LoVo (cell line): ENCODE data around the gene ABCC8.

Experiments
- DNase-seq: peaks from one replicate; pipeline ENCODE4 v3.0.0-alpha.2; 2016; ENCODE audit warnings: low spot score

The ABCC8 gene

DNA sequence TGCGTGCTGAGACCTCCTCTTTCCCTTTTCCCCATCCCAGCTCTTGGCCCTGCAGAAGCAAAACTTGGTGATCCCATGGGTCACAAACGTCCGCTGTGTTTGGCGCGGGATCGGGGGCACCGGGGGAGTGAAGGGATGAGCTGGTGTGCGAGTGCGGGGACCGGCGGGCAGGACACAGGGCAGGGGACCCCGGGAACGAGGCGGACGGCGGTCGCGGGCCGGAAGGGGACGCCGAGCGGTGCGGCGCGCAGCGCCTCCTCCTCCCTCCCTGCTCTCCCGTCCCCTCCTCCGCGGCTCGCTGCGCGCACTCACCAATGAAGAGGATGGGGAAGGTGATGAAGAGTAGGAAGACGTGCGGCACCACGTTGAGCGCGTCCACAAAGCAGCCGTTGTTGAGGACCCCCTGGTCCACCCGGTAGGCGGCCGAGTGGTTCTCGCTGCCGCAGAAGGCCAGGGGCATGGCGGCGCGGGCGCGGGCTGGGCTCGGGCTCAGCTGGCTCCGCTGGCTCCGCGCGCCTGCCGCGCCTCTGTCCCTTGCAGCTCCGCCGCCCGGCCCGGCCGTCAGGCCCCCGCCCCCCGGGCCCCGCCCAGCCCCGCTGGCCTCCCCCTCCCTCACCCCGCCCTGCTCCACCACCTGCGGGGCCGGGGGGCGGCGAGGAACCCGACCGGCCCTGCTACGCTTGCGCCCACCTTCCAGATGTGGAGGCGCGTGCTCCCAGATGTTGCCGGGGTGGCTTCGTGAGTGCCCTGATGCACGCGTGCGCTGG is at the start of gene ABCC8:
Gene ABCC8 (minus strand): TSS at position 529 of the 767 bp plus-strand sequence. CDS start 69 bp downstream, at position 460.
- DNase-seq: no peak

- DNase-seq: no peak
Measured at GRCh38 chr11:17526326-17526725, 49.7 kb upstream of the ABCC8 start.

DNA sequence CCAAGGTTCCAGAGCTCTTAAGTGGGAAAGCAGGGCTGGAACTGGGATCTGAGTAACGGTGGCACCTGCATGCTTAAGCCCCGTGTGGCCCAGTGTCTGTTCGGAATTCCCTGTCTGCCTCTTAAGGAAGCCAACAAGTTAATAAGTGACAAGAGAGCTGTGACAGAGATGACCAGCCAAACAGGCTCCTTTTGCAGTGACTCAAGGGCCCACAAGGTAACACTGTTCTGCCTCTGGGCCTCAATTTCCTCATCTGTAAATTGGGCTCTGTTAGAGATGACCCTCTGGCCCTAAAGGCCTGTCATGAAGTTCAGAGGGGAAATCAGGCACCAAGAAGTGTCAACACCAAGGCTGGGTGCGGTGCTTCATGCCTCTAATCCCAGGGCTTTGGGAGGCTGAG is 48.9 kb upstream of the ABCC8 start:
- no peak for DNase-seq

GRCh38 chr11:17524221-17524620 is 47.6 kb upstream of the ABCC8 start:
- DNase-seq: no peak

DNA sequence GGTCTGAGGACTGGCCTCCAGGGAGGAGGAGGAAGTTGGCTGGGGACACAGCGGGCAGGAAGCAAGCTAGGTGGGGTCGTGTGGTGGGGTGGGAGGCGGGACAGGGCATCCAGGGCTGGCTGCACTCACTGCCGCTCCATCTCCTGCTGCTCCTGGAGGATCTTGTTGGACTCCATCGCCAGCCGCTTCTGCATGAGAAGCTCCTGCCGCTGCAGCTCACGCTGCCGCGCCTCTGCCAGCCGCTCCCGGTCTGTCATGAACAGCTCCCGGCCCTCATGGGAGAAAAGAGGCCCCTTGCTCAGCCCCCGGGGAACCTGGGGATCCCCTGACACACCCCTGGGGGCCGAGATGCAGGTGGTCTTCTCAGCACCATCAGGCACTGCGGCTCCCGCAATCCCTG is 46.0 kb upstream of the ABCC8 start:
- DNase-seq: no peak

GRCh38 chr11:17521106-17521900 is 44.7 kb upstream of the ABCC8 start:
- DNase-seq: no peak

DNA sequence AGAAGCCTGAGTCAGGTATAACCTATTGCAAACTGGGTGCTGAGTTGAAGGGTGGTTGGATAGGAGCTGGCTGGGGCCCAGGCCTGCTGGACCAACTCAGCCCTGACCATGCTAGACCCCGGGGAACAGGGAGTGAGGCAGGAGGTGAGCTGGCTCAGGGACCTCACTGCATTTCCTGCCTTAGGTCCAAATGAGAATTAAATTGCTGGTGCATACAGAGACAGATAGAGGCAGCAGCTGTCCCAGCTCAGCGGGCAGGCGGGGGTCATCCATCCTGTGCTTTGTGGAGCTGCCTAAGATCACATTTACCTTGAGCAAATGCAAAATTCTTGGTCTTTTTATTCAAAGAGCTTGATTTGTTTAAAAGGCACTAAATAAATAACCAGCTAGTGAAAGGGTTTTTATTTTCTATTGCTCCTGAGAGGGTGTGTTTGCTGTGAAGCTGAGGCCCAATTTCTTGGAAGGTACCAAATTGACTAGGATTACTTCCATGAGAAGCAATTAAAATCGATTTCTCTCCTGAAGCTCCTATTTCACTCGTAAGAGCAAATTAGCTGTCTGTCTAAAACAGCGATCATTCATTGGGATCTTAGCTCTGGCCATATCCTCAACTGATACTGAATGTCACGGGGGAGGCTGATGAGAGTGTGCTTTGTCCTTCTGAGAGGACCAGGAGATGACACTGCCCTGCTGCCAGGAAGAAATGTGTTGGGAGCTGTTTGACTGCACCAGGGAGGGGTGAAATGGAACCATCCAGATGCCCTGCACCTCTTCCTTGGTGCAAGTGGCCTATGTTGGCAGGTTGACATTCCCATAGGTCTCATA is 42.6 kb upstream of the ABCC8 start:
- DNase-seq: no peak

- DNase-seq: no peak
Measured at GRCh38 chr11:17518366-17518765, 41.7 kb upstream of the ABCC8 start.

- no peak for DNase-seq
Measured at GRCh38 chr11:17517186-17517585, 40.5 kb upstream of the ABCC8 start.

GRCh38 chr11:17516551-17517150 is 40.0 kb upstream of the ABCC8 start:
- no peak for DNase-seq

DNA sequence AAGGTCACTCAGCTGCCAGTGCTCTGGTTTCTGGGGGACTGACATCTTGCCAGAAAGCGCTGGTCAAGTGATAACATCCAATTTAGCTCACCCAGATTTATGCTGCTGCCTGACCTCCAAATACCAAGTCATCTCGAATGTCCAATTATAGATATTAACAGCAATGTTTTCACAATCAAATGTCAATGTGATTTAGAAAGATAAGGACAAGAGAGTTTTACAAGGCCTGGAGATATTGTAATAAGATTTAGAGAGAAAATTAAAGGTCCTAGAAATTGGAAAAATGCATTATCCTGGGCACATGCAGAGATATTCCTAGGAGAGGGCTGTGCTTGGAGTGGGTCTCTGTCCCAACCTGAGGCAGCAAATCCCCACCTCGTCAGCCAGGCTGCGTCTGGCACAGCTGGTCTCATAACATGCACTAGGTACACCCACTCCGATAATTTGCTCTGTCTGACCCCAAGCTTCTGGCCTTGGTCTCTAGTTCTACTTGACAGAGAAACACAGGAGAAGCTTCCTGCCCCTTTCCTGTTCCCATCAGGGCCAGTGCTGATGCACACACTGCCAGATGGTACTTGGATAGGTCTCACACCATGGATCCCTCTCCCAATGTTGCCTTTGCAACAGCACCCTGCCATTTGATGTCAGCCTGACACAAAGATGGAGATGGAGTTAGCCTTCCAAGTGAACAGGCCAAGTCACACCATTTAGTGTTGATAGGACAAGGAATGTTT is 39.0 kb upstream of the ABCC8 start:
- no peak for DNase-seq

DNA sequence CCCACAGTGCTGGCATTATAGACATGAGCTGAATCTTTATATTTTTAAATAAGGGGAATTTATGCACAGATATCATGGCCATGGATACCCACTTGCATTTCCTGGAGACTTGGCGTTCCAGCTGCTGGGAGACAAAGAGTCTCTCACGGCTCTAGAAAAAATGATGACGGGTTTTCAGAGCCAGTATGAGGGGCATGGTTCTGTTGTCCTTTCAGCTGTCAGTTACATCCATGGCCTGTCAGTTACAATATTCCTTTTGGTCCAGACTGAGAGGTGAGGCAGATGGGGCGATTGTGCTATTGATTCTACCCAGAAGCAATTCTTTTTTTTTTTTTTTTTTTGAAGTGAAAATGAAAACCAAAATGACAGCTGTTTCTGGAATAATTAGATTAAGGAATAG is 37.8 kb upstream of the ABCC8 start:
- no peak for DNase-seq

GRCh38 chr11:17513853-17514252 is 37.2 kb upstream of the ABCC8 start:
- DNase-seq: no peak

DNA sequence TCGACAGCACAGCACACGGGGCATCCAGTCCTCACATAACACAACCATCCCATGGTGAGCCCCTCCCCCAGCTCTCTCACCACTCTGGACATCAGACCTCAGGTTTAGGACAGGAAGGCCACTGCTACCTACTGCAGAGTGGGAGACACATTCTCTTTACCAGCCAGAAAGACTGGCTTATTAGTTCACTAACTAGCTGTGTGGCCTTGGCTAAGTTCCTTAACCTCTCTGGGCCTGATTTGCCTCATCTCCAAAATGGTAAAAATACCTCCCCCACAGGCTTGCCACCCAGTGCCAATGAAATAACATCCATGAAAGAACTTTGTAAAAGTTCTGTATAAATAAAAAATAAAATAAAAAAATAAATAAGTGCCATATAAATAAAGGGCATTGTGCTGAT is 35.5 kb upstream of the ABCC8 start:
- DNase-seq: no peak

- no peak for DNase-seq
Measured at GRCh38 chr11:17511571-17511970, 34.9 kb upstream of the ABCC8 start.

GRCh38 chr11:17510507-17511206 is 34.0 kb upstream of the ABCC8 start:
- no peak for DNase-seq

GRCh38 chr11:17508791-17509190 is 32.1 kb upstream of the ABCC8 start:
- DNase-seq: no peak

DNA sequence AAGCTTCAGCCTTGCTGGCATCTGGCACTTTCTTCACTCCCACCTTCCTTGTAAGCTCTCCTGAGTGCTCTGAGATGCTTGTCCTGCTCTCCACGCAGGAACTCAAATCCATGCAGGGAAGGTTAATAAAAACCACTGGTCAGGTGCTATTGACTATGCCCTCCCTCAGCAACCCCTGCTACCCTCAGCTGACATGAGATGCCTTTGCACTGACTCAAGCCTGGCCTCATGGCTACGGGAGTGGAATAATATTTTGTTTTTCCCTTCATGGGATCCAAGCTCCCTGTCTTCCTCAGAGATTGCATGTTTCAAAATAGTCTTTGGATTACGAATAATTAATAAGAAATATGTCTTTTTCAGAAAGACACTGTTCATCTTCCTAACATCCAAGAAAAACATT is 31.7 kb upstream of the ABCC8 start:
- no peak for DNase-seq

DNA sequence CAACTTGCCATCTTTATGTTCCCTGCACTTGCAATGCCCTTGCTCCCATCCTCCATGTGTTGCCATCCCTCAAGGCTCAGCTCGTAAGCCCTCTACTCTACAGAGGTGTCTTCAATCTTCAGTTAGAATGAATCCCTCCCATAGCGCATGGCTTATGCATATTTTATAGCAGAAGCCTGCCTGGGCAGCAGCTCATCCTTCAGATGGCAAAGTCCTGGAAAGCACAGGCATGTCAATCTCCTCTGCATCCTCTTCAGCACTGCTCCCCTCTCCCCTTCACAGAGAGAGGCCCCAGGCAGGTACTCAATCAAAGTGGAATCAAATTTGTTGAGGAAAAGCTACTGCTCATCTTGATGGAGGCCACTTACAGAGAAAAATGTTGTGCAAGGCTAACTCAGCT is 31.1 kb upstream of the ABCC8 start:
- no peak for DNase-seq

GRCh38 chr11:17506942-17507341 is 30.3 kb upstream of the ABCC8 start:
- DNase-seq: no peak

- DNase-seq: no peak
Measured at GRCh38 chr11:17506314-17506713, 29.7 kb upstream of the ABCC8 start.
